ENCODE results near the gene FGF4.

FGF4 gene

DNA sequence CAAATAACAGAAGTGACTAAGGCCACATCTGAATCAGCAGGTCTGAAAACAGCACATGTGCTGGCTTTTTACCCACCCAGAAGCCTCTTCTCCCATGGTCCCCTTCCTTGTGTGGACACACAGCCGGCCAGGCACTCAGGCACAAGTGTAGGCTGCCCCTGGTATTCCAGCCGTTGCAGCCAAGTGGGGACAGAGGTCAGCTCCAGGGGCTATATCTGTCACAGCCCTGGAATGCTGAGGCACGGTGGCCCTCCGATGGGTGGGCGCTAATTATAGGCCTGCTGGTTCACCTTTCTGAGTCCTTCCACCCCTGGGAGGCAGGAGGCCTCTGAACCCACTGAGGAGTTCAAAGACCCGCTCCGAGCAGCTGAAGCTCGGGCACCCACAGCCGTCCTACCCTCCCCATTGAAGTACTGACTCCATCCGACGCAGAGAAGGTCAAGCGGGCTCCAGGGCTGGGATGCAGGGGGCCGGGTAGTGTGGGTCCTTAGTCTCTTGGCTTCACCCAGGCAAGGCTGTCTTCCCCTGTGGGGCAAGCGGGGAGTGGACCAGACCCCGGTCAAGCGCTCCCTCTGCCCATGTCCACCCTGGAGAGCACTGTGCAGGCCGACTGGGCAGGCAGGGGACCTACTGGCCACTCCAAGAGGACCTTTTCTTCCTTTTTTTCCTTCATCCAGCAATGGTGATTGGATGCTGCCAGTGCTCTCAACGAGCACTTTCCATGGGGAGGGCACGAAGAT, 29.8 kb upstream of the FGF4 start:
- no peaks in the 10 kb centered on the region for H3K36me3 ChIP-seq (ENCODE audit: control insufficient read depth, insufficient read depth, low read length)
- no peaks in the 10 kb centered on the region for H3K9me3 ChIP-seq (ENCODE audit: control insufficient read depth, low read length)
- 89 to 91% methylated on average over 19 of the region's 19 CpGs for WGBS, 2 experiments (ENCODE audit: insufficient coverage in 2 of 2)
- no peak overlapping the region for H3K27ac ChIP-seq (ENCODE audit: low read depth, low read length, severe bottlenecking)
- no peaks in the 10 kb centered on the region for H3K4me1 ChIP-seq (ENCODE audit: control insufficient read depth, insufficient read depth, low read length, poor library complexity, severe bottlenecking)
- no peak overlapping the region for H3K4me3 ChIP-seq (ENCODE audit: extremely low read depth, insufficient read depth, low read length, poor library complexity, severe bottlenecking)

DNA sequence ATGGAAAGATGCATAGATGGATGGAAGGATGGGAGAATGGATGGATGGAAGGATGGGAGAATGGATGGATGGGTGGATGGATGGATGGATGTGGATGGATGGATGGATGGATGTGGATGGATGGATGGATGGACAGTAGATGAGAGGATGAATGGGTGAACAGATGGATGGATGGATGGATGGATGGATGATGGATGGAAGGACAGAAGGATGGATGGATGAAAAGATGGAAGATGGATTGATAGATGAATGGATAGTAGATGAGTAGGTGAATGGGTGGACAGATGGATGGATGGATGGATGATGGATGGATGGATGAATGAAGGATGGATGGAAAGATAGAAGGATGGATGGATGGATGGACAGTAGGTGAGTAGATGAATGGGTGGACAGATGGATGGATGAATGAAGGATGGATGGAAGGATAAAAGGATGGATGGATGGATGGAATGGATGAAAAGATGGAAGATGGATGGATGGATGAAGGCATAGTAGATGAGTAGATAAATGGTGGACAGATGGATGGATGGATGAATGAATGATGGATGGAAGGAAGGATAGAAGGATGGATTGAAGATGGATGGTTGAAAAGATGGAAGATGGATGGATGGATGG, 28.6 kb upstream of the FGF4 start:
- no peaks in the 10 kb centered on the region for H3K9me3 ChIP-seq (ENCODE audit: control insufficient read depth, low read length)
- no peaks in the 10 kb centered on the region for H3K4me1 ChIP-seq (ENCODE audit: control insufficient read depth, insufficient read depth, low read length, poor library complexity, severe bottlenecking)
- H3K36me3 ChIP-seq (ENCODE audit: control insufficient read depth, insufficient read depth, low read length) = no peaks in the 10 kb centered on the region
- no peak overlapping the region for H3K4me3 ChIP-seq (ENCODE audit: extremely low read depth, insufficient read depth, low read length, poor library complexity, severe bottlenecking)
- H3K27ac ChIP-seq (ENCODE audit: low read depth, low read length, severe bottlenecking) = no peak overlapping the region

DNA sequence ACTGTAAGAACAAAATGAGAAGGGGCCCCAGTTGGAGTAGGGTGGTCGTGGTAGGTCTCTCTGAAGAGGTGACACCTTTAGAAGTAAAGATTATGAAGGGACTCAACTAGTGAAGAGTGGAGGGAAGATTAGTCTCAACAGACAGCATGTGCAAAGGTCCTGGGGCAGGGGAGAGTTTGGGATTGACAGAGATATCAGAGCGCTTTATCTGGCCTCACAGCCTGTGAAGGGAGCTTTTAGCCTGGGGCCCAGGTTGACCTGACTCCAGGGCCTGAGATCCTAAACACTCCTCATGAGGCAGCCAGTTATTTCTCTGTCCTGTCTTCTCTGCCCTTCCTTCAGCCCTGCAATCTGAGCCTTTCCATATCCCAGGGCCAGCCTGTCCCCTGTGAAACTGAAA, 27.9 kb upstream of the FGF4 start:
- Histone ChIP-seq H3K4me1 (ENCODE audit: control insufficient read depth, insufficient read depth, low read length, poor library complexity, severe bottlenecking) (no peaks in the 10 kb centered on the region), H3K36me3 (ENCODE audit: control insufficient read depth, insufficient read depth, low read length) (no peaks in the 10 kb centered on the region), H3K9me3 (ENCODE audit: control insufficient read depth, low read length) (no peaks in the 10 kb centered on the region), H3K4me3 (ENCODE audit: extremely low read depth, insufficient read depth, low read length, poor library complexity, severe bottlenecking) (no peak overlapping the region), H3K27ac (ENCODE audit: low read depth, low read length, severe bottlenecking) (no peak overlapping the region)
- WGBS, 2 experiments (ENCODE audit: insufficient coverage in 2 of 2) = 86 to 91% methylated on average over 2 of the region's 2 CpGs

- no peak overlapping the region for H3K4me3 ChIP-seq (ENCODE audit: extremely low read depth, insufficient read depth, low read length, poor library complexity, severe bottlenecking)
- no peak overlapping the region for H3K27ac ChIP-seq (ENCODE audit: low read depth, low read length, severe bottlenecking)
- H3K9me3 ChIP-seq (ENCODE audit: control insufficient read depth, low read length) = no peaks in the 10 kb centered on the region
- H3K36me3 ChIP-seq (ENCODE audit: control insufficient read depth, insufficient read depth, low read length) = no peaks in the 10 kb centered on the region
- WGBS, 2 experiments (ENCODE audit: insufficient coverage in 2 of 2) = 100% methylated on average over 1 of the region's 1 CpG; no CpG with 5 or more reads in 1 of the 2 experiments
- H3K4me1 ChIP-seq (ENCODE audit: control insufficient read depth, insufficient read depth, low read length, poor library complexity, severe bottlenecking) = no peaks in the 10 kb centered on the region
These were observed 27.4 kb upstream of the FGF4 start for GRCh38 chr11:69802590-69802989.

GRCh38 chr11:69801513-69802335, 26.6 kb upstream of the FGF4 start:
- no peak overlapping the region for H3K4me3 ChIP-seq (ENCODE audit: extremely low read depth, insufficient read depth, low read length, poor library complexity, severe bottlenecking)
- no peaks in the 10 kb centered on the region for H3K9me3 ChIP-seq (ENCODE audit: control insufficient read depth, low read length)
- no peak overlapping the region for H3K27ac ChIP-seq (ENCODE audit: low read depth, low read length, severe bottlenecking)
- H3K4me1 ChIP-seq (ENCODE audit: control insufficient read depth, insufficient read depth, low read length, poor library complexity, severe bottlenecking) = no peaks in the 10 kb centered on the region
- 27 to 55% methylated on average over 10 of the region's 15 CpGs for WGBS, 2 experiments (ENCODE audit: insufficient coverage in 2 of 2)
- no peaks in the 10 kb centered on the region for H3K36me3 ChIP-seq (ENCODE audit: control insufficient read depth, insufficient read depth, low read length)

- H3K4me3 ChIP-seq (ENCODE audit: extremely low read depth, insufficient read depth, low read length, poor library complexity, severe bottlenecking) = no peak overlapping the region
- H3K9me3 ChIP-seq (ENCODE audit: control insufficient read depth, low read length) = no peaks in the 10 kb centered on the region
- H3K36me3 ChIP-seq (ENCODE audit: control insufficient read depth, insufficient read depth, low read length) = no peaks in the 10 kb centered on the region
- 95 to 100% methylated on average over 4 of the region's 5 CpGs for WGBS, 2 experiments (ENCODE audit: insufficient coverage in 2 of 2)
- H3K27ac ChIP-seq (ENCODE audit: low read depth, low read length, severe bottlenecking) = no peak overlapping the region
- H3K4me1 ChIP-seq (ENCODE audit: control insufficient read depth, insufficient read depth, low read length, poor library complexity, severe bottlenecking) = no peaks in the 10 kb centered on the region
These were observed 25.1 kb upstream of the FGF4 start for GRCh38 chr11:69800278-69800677.

- WGBS, 2 experiments (ENCODE audit: insufficient coverage in 2 of 2) = 0 to 14% methylated on average over 2 of the region's 3 CpGs
These were observed 24.4 kb upstream of the FGF4 start for GRCh38 chr11:69799582-69799981.

GRCh38 chr11:69799097-69799496, 24.0 kb upstream of the FGF4 start:
- H3K9me3 ChIP-seq (ENCODE audit: control insufficient read depth, low read length) = no peaks in the 10 kb centered on the region
- no peak overlapping the region for H3K27ac ChIP-seq (ENCODE audit: low read depth, low read length, severe bottlenecking)
- 100% methylated on average over 2 of the region's 3 CpGs for WGBS, 2 experiments (ENCODE audit: insufficient coverage in 2 of 2)
- no peak overlapping the region for H3K4me3 ChIP-seq (ENCODE audit: extremely low read depth, insufficient read depth, low read length, poor library complexity, severe bottlenecking)
- H3K36me3 ChIP-seq (ENCODE audit: control insufficient read depth, insufficient read depth, low read length) = no peaks in the 10 kb centered on the region
- no peaks in the 10 kb centered on the region for H3K4me1 ChIP-seq (ENCODE audit: control insufficient read depth, insufficient read depth, low read length, poor library complexity, severe bottlenecking)

More at GRCh38 chr11:69799582-69799981, 24.4 kb upstream of the FGF4 start:
- H3K4me3 ChIP-seq (ENCODE audit: extremely low read depth, insufficient read depth, low read length, poor library complexity, severe bottlenecking) = no peak overlapping the region
- no peak overlapping the region for H3K27ac ChIP-seq (ENCODE audit: low read depth, low read length, severe bottlenecking)
- no peaks in the 10 kb centered on the region for H3K4me1 ChIP-seq (ENCODE audit: control insufficient read depth, insufficient read depth, low read length, poor library complexity, severe bottlenecking)
- H3K9me3 ChIP-seq (ENCODE audit: control insufficient read depth, low read length) = no peaks in the 10 kb centered on the region
- no peaks in the 10 kb centered on the region for H3K36me3 ChIP-seq (ENCODE audit: control insufficient read depth, insufficient read depth, low read length)

GRCh38 chr11:69797737-69798528, 22.8 kb upstream of the FGF4 start:
- Histone ChIP-seq H3K9me3 (ENCODE audit: control insufficient read depth, low read length) (no peaks in the 10 kb centered on the region), H3K4me1 (ENCODE audit: control insufficient read depth, insufficient read depth, low read length, poor library complexity, severe bottlenecking) (no peaks in the 10 kb centered on the region), H3K27ac (ENCODE audit: low read depth, low read length, severe bottlenecking) (no peak overlapping the region), H3K4me3 (ENCODE audit: extremely low read depth, insufficient read depth, low read length, poor library complexity, severe bottlenecking) (no peak overlapping the region), H3K36me3 (ENCODE audit: control insufficient read depth, insufficient read depth, low read length) (no peaks in the 10 kb centered on the region)
- 87 to 91% methylated on average over 14 of the region's 14 CpGs for WGBS, 2 experiments (ENCODE audit: insufficient coverage in 2 of 2)

- Histone ChIP-seq H3K9me3 (ENCODE audit: control insufficient read depth, low read length) (no peaks in the 10 kb centered on the region), H3K4me3 (ENCODE audit: extremely low read depth, insufficient read depth, low read length, poor library complexity, severe bottlenecking) (no peak overlapping the region), H3K36me3 (ENCODE audit: control insufficient read depth, insufficient read depth, low read length) (no peaks in the 10 kb centered on the region), H3K4me1 (ENCODE audit: control insufficient read depth, insufficient read depth, low read length, poor library complexity, severe bottlenecking) (peaks cover 4% of the 10 kb centered on the region), H3K27ac (ENCODE audit: low read depth, low read length, severe bottlenecking) (no peak overlapping the region)
- WGBS, 2 experiments (ENCODE audit: insufficient coverage in 2 of 2) = 79 to 91% methylated on average over 13 of the region's 14 CpGs
These were observed 22.0 kb upstream of the FGF4 start for GRCh38 chr11:69797156-69797555.

Measured in mesodermal cell (in vitro differentiated cells).